GM20000 (cell line): ENCODE data around the gene GCN1.

Experiments used
- DNase-seq: peaks from one replicate; pipeline ENCODE4 v3.0.0; 2012; ENCODE audit warnings: low spot score
- TF ChIP-seq, protein P1 (sequence below): IDR thresholded peaks from 2 replicates; pipeline ENCODE4 v1.5.1; 2012; ENCODE audit warnings: mild to moderate bottlenecking, control low read depth; ENCODE audit errors: extremely low read depth, missing control alignments

GCN1 gene

DNA sequence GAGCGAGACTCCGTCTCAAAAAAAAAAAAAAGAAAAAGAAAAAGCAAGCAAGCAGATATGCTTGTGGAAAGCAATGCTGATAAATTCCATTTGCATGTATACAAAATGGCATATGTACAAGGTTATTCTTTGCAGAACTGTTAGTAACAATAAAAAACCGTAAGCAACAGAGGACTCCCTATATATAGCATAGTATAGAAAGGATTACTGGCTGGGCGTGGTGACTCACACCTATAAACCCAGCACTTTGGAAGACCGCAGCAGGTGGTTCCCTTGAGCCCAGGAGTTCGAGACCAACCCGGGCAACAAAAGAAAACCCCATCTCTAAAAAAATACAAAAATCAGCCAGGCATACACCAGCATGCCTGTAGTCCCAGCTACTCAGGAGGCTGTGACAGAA is 13.5 kb downstream of the GCN1 start:
- TF ChIP-seq, protein P1, sequence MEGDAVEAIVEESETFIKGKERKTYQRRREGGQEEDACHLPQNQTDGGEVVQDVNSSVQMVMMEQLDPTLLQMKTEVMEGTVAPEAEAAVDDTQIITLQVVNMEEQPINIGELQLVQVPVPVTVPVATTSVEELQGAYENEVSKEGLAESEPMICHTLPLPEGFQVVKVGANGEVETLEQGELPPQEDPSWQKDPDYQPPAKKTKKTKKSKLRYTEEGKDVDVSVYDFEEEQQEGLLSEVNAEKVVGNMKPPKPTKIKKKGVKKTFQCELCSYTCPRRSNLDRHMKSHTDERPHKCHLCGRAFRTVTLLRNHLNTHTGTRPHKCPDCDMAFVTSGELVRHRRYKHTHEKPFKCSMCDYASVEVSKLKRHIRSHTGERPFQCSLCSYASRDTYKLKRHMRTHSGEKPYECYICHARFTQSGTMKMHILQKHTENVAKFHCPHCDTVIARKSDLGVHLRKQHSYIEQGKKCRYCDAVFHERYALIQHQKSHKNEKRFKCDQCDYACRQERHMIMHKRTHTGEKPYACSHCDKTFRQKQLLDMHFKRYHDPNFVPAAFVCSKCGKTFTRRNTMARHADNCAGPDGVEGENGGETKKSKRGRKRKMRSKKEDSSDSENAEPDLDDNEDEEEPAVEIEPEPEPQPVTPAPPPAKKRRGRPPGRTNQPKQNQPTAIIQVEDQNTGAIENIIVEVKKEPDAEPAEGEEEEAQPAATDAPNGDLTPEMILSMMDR = no peak
- no peak for DNase-seq

GRCh38 chr12:120175537-120175936 is 19.0 kb downstream of the GCN1 start:
- TF ChIP-seq, protein P1 = no peak
- no peak for DNase-seq

- no peak for DNase-seq
- TF ChIP-seq, protein P1 = no peak
Observed at GRCh38 chr12:120175062-120175461, 19.5 kb downstream of the GCN1 start.

DNA sequence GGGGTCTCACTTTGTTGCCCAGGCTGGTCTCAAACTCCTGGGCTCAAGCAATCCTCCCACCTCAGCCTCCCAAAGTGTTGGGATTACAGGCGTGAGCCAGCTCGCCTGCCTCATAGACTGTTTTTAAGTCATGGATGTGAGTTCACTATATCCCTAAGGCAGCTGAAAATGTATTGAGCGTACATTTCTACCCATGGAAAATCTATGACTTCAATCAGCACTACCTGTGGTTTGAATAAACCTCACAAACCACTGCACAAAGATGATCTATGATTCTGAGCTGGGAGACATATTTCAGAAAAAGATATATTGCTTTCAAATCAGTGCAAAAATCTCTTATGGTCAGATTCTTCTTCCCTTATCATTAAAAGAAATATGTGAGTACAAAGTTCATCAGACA is 22.5 kb downstream of the GCN1 start:
- TF ChIP-seq, protein P1 = no peak
- no peak for DNase-seq

DNA sequence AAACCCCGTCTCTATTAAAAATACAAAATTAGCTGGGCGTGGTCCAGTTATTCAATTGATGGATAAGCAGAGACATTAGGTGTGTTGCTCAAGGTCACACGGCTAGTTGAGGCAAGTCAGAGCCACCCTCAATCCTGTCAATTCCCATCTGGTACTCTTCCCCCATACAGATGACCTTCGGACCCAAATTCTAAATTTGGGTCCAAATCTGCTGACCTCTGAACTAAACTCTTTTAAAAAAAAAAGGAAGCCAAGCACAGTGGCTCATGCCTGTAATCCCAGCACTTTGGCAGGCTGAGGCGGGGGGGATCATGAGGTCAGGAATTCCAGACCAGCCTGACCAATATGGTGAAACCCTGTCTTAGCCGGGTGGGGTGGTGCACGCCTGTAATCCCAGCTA is 23.9 kb downstream of the GCN1 start:
- DNase-seq = no peak
- TF ChIP-seq, protein P1 = no peak

DNA sequence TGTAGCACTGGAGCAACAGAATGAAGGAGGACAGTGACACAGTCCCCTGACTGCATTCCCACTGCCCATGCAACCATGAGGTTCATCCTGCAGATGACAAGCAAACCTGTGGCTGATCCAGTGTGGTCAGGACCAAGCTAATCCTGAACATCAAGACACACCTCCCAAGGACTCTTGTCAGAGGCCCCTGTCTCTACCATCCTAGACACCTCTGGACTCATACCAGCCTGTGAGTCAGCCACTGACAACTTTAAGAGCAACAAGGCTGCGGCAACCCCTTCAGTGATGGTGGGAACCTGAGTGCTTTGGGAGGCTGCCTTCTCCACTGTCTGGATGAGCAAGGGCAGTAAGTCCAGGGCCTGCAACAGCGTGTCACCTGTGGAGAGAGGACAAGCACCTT is 24.6 kb downstream of the GCN1 start:
- no peak for DNase-seq
- TF ChIP-seq, protein P1 = no peak

DNA sequence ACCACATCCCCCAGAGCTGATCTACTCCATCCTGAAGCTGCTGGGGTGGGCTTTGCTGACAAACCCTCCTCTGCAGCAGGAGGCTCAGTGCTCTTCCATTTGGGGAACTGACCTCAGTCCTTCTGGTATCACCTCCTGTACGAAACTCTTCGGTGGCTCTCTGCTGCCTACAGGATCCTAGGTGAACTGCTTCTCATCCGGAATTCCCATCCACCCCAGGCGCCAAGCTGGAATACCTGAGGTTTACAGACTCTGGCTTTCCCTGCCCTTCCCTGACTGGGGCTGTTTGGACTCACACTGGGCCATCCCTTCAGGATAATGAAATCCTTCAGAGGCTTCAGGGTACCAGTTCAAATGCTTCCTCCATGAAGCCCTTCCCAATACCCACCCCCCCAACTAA is 26.2 kb downstream of the GCN1 start:
- TF ChIP-seq, protein P1 = no peak

More for the DNA sequence above, 26.2 kb downstream of the GCN1 start:
- no peak for DNase-seq
